Type B pancreatic cell (in vitro differentiated cells): ENCODE measurements around the gene ZNF544. TPM values are rescaled to one million over a fixed set of nuclear protein-coding genes. Genes with fewer than 3 reads are reported as not detected.

Source experiments
- DNase-seq: peaks from one replicate; pipeline ENCODE4 v3.0.0; 2021; ENCODE audit warnings: mixed read lengths; ENCODE audit not compliant: unreplicated experiment; ENCODE audit errors: extremely low spot score
- H3K27ac Mint-ChIP-seq: 2 replicates; pipeline ENCODE4 v1.8.0; 2021; ENCODE audit warnings: mild to moderate bottlenecking, mixed read lengths
- H3K27me3 Mint-ChIP-seq: 2 replicates; pipeline ENCODE4 v1.8.0; 2021; ENCODE audit warnings: mixed read lengths
- H3K36me3 Mint-ChIP-seq: 2 replicates; pipeline ENCODE4 v1.8.0; 2021; ENCODE audit warnings: mixed read lengths
- H3K4me1 Mint-ChIP-seq: one replicate; pipeline ENCODE4 v1.8.0; 2021; ENCODE audit warnings: mixed read lengths; ENCODE audit not compliant: unreplicated experiment
- H3K4me3 Mint-ChIP-seq: 2 replicates; pipeline ENCODE4 v1.8.0; 2021; ENCODE audit warnings: mild to moderate bottlenecking, mixed read lengths
- H3K9me3 Mint-ChIP-seq: 2 replicates; pipeline ENCODE4 v1.8.0; 2021; ENCODE audit warnings: mixed read lengths
- total RNA-seq: library from RNA; stranded (reverse); gene quantifications from 2 replicates; pipeline ENCODE4 v1.2.1, GENCODE V29; 2021; ENCODE audit warnings: low replicate concordance
- TF ChIP-seq, protein P1 (sequence below): fragments of 200-600 bp; sonication (generic); conservative IDR thresholded peaks from 2 replicates; pipeline ENCODE4 v1.5.0; 2021; ENCODE audit warnings: antibody characterized with exemption, mild to moderate bottlenecking

ZNF544 gene
- total RNA-seq, 1 donor from 2014 or later = 52.0 TPM

DNA sequence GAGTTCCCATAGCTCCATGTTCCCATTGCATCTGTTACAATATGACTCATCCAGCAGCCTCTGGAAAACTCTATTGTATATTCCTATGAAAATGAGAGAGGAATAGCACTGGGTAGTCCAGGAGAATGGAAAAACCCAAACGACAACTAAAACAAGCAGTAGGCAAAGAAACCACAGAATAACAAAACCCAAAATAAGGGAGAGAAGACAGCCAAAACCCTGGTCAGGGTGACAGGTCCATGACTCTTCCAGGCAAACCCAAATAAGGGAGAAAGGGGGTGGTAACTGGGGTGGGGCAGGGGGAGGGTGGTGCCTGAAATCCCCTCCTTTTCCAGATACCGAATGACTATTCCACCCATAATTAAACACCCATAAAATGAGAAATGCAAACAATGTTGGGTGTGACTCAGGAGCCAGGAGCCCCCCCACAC, 46.1 kb downstream of the ZNF544 start:
- Mint-ChIP-seq H3K4me1 (peaks cover 9% of the 10 kb centered on the region), H3K9me3 (peaks cover 15% of the 10 kb centered on the region), H3K36me3 (peaks cover 57% of the 10 kb centered on the region), H3K27ac (no peak overlapping the region), H3K4me3 (peak overlapping the region; percentile 37), H3K27me3 (peaks cover 3% of the 10 kb centered on the region)
- TF ChIP-seq, protein P1, sequence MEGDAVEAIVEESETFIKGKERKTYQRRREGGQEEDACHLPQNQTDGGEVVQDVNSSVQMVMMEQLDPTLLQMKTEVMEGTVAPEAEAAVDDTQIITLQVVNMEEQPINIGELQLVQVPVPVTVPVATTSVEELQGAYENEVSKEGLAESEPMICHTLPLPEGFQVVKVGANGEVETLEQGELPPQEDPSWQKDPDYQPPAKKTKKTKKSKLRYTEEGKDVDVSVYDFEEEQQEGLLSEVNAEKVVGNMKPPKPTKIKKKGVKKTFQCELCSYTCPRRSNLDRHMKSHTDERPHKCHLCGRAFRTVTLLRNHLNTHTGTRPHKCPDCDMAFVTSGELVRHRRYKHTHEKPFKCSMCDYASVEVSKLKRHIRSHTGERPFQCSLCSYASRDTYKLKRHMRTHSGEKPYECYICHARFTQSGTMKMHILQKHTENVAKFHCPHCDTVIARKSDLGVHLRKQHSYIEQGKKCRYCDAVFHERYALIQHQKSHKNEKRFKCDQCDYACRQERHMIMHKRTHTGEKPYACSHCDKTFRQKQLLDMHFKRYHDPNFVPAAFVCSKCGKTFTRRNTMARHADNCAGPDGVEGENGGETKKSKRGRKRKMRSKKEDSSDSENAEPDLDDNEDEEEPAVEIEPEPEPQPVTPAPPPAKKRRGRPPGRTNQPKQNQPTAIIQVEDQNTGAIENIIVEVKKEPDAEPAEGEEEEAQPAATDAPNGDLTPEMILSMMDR = no peak
- no peak for DNase-seq

DNA sequence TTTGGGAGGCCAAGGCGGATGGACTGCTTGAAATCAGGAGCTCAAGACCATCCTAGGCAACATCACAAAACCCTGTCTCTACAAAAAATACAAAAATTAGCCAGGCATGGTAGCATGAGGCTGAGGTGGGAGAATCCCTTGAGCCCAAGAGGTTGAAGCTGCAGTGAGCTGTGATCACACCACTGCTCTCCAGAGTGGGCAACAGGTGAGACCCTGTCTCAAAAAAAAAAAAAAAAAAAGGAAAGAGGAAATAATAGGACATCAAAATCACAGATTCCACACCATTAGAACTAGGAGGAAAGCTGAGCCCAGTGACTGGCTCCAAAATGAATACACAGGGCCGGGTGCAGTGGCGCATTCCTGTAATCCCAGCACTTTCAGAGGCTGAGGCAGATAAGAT, 46.9 kb downstream of the ZNF544 start:
- peaks cover 17% of the 10 kb centered on the region for H3K4me1 Mint-ChIP-seq
- TF ChIP-seq, protein P1 = no peak
- no peak for DNase-seq
- H3K27me3 Mint-ChIP-seq = peaks cover 3% of the 10 kb centered on the region
- no peak overlapping the region for H3K4me3 Mint-ChIP-seq
- H3K9me3 Mint-ChIP-seq = peaks cover 12% of the 10 kb centered on the region
- H3K36me3 Mint-ChIP-seq = peaks cover 58% of the 10 kb centered on the region
- no peak overlapping the region for H3K27ac Mint-ChIP-seq

DNA sequence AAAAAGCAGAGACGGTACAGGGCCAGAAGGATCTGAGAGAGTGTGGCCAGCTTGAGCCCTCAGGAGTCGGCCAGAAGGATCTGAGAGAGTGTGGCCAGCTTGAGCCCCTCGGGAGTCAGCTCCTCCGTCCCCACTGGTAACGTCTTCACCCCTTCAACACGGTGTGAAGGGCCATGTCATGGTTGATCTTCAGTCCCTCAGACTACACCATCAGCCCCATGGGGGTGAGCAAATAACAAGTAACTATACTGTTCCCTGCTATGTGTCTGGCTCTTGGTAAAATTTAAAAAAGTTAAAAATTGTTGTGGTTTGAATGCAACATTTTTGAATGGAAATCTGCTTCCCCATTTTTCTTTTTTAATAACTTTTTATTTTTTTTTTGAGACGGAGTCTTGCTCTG, 48.5 kb downstream of the ZNF544 start:
- H3K36me3 Mint-ChIP-seq = peaks cover 58% of the 10 kb centered on the region
- peaks cover 12% of the 10 kb centered on the region for H3K9me3 Mint-ChIP-seq
- H3K4me1 Mint-ChIP-seq = peaks cover 22% of the 10 kb centered on the region
- H3K27me3 Mint-ChIP-seq = peaks cover 3% of the 10 kb centered on the region
- TF ChIP-seq, protein P1 = no peak
- no peak overlapping the region for H3K27ac Mint-ChIP-seq
- no peak for DNase-seq
- H3K4me3 Mint-ChIP-seq = peak overlapping the region; percentile 93

DNA sequence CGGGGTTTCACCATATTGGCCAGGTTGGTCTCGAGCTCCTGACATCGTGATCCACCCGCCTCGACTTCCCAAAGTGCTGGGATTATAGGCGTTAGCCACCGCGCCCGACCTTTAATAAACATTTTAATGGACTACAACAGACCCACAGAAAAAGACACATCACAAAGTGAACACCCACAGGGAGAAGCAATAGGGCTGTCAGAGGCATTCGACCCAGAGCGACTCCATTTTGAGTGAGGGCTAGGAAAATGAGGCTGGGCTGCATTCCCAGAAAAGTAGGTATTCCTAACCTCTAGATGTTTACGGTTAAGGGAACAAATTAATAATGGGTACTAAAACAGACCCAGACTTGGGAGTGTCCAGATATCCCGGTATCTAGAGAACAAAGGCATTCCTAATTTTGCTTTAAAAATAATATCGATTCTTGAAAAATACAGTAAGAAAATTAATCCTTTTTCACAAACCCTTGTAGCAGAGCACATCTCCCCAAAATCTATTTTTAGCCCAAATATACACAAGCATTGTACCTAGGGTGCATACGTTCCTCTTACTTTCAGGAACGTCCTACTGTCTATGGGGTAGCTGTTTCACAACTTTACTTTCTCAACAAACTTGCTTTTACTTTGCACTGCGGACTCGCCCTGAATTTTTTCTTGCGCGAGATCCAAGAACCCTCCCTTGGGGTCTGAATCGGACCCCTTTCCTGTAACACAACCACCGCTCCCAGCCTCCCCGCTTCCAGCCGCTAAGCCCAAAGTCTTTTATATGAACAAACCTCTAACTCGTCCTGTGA, 49.2 kb downstream of the ZNF544 start:
- Mint-ChIP-seq H3K4me1 (peaks cover 22% of the 10 kb centered on the region), H3K27me3 (peaks cover 3% of the 10 kb centered on the region), H3K27ac (peak overlapping the region; percentile 98), H3K36me3 (peaks cover 61% of the 10 kb centered on the region), H3K9me3 (peaks cover 12% of the 10 kb centered on the region), H3K4me3 (peak overlapping the region; percentile 93)
- TF ChIP-seq, protein P1 = no peak
- no peak for DNase-seq

DNA sequence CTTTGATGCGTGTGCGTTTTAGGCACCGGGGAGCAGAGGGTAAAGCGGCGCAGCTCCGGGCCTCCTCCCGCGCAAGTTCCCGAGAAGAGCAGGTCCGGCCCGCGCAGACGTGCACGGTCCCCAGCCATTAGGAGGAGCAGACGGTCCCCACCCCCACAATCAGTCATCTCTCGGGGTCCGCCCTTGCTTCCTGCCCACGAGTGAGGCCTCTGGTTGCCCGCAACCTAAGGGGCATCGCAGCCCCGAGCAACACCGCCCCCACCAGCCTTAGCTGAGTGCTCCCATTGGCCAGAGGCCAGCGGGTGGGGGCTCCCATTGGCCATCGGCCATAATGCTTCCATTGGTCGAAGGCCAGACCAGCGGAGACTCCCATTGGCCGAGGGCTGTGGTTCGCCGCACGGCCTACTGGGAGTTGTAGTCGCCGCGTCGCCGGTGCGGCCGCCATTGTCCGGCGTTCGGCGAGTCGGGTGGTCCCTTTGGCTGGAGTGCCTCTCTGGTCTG, 49.9 kb downstream of the ZNF544 start, which contains the start of gene ZNF8:
ZNF8 (plus strand) TSS at position 415 of the 501 bp plus-strand sequence. CDS start 127 bp downstream, outside the sequence.
- peaks cover 65% of the 10 kb centered on the region for H3K36me3 Mint-ChIP-seq
- H3K27me3 Mint-ChIP-seq = peaks cover 3% of the 10 kb centered on the region

More for the DNA sequence above, 49.9 kb downstream of the ZNF544 start, which contains the start of gene ZNF8:
- H3K4me1 Mint-ChIP-seq = peaks cover 22% of the 10 kb centered on the region
- peak within 1 kb of the TSS; percentile 93 for H3K4me3 Mint-ChIP-seq
- peaks cover 12% of the 10 kb centered on the region for H3K9me3 Mint-ChIP-seq
- peak within 1 kb of the TSS; percentile 98 for H3K27ac Mint-ChIP-seq
- TF ChIP-seq, protein P1 = no peak
- DNase-seq = peak; percentile 98
